Stimulated activated CD4-positive, alpha-beta T cell treated with anti-CD3 and anti-CD28 coated beads, TNF-alpha, amount 100 ng/mL, for 1 hour (primary cell): Measurements from ENCODE around the gene UBE2M.
"Not testable (repeated sequence)": the region's sequence is repeated elsewhere in the genome, so short reads cannot be mapped to it uniquely, and the experiment has no call there.

Experiments used
- DNase-seq, 3 donors: peaks; one replicate each; pipeline ENCODE4 v3.0.0-alpha.2; 2020; ENCODE audit warnings: low read depth in 3 of 3, low spot score in 1 of 3

UBE2M gene

DNA sequence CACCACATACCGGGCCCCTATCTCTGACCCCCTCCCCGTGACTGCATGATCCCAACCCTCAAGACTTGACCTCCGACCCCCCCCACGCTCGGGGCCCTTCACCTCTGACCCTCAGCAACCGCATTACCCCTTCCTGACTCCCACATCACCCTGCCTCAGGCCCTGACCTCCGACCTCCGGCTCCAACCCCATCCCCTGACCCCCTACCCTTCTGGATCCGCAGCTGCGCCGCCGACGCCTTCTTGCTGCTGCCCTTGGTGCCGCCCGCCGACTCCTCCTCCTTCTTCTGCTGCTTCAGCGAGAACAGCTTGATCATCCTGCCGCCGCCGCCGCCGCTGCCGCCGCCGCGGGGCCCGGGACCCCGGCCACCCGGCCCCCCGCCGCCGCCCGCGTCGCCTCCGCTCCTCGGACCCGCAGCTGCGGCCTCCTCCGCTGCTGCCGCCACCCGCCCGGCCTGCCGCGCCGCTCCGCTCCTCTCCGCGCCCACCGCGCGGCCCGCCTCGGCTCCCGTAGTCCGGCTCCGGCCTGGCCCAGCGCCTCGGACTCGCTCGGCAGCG, at the start of gene UBE2M:
Gene UBE2M, minus strand, starts transcription at position 546 of the 557 bp plus-strand sequence. Its CDS starts 230 bp downstream, at position 316.
- no peak for DNase-seq

DNA sequence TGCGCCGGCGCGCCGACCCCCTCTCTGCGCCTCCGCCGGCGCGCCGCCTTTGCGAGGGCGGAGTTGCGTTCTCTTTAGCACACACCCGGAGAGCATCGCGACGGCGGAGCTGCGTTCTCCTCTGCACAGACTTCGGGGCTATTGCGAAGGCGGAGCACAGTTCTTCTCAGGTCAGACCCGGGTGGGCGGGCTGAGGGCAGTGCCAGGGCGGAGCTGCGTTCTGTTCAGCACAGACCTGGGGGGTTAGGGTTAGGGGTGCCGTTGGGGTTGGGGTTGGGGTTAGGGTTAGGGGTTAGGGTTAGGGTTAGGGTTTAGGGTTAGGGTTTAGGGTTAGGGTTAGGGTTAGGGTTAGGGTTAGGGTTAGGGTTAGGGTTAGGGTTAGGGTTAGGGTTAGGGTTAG, 48.8 kb upstream of the UBE2M start:
- DNase-seq = not testable (repeated sequence)

DNA sequence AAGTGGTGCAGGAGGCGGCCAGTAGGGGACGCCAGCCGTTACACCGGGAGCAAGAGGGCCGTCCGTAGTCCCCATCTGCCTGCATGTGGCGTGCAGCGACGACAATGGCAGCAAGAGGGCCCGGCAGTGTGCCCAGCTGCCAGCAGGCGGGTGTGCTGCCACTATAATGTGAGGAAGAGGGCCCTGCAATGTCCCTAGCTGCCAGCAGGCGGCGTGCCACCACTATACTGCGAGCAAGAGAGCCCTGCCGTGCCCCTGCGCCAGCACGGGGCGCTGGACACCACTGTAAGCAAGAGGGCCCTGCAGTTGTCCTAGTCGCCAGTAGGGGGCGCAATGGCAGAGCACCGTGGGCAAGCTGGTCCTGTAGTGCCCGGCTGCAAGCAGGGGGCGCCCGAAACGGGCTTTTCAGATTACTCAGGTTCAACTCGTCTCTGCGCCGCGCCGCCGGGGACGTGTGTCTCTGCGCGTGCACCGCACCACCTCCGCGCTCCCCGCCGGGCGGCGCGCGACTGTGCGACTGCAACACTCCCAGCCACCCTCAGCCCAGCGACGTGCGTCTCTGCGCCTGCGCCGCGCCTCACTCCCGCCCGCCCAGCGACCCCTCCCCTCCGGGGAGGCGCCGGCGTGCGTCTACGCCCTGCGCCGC, 48.0 kb upstream of the UBE2M start:
- DNase-seq = not testable (repeated sequence)

DNA sequence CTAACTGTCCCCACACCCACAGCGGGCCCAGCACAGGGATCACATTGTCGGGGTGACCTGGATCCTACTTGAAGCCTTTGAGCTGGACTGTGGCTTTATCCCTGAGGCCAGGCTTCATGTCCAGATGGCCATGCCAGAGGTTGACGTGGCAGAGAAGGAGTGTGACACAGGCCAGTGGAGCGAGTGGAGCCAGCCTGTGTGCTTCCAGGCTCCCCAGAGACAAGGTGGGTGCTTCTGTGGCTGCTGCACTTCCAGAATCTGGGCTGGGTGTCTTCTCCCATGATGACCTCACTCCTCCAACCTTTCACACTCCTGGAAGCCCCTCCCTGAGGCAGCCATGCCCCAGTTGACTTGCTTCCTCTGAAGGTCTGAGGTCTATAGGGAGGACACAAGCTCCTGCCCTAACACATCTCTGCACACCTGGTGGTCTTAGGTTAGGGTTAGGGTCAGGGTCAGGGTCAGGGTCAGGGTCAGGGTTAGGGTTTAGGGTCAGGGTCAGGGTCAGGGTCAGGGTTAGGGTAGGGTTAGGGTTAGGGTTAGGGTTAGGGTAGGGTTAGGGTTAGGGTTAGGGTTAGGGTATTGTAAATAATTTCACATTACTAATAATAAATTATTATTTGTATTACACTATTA, 27.8 kb upstream of the UBE2M start:
- DNase-seq = no peak

DNA sequence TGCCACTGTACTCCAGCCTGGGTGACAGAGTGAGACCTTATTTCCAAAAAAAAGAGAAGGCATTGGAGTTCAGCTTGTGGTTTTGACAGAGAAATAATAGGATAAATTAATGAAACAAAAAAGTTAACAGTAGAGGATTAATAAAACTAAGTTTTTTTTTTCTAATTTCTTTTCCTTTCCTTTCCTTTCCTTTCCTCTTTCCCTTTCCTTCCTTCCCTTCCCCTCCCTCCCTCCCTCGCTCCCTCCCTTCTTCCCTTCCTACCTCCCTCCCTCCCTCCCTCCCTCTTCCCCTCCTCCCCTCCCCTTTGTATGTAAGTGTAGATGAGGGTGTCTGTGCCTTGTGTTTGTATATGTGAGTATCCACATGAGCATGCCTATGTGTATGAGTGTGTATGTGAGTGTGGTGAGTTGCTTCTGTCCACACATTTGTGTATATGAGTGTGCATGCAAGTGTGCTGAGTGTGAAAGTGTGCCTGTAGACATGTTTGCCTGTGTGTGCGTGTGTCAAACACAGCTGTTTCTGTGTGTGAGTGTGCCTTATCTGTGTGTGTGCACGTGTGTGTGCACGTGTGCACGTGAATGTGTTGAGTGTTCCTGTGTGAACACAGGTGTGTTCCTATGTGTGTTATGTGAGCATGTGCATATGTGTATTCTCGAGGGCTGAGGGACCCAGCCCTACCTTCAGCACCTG, 27.2 kb upstream of the UBE2M start:
- DNase-seq = no peak

DNA sequence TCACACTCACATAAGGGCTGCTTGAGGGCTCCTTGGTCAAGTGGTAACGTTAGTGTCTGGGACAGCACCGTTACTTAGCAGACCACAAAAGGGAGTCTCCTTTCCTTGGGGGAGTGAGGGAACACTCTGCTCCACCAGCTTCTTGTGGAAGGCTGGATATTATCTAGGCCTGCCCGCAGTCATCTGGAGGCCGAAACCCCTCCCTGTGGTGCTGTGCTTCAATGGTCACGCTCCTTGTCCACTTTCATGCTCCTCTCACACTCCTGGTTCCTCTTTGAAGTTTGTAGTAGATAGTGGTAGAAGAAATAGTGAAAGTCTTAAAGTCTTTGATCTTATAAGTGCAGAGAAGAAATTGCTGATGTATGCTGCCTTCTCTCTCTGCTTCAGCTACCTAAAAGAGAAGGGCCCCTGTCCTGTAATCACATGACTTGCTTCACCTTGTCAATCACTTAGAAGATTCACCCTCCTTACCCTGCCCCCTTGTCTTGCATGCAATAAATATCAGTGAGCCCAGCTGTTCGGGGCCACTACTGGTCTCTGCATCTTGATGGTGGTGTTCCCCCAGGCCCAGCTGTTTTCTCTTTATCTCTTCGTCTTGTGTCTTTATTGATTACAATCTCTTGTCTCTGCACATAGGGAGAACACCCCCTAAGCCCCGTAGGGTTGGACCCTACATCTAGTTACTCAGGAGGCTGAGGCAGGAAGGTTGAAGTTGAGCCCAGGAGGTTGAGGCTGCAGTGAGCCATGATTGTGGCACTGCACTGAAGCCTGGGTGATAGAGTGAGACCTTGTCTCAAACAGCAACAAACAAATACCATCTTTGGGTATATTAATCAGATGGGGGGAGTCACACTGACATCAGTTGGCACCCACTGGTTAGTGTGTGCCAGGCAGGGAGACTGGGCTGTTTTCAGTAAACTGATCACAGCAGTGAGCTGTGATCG, 26.4 kb upstream of the UBE2M start:
- DNase-seq = no peak

DNA sequence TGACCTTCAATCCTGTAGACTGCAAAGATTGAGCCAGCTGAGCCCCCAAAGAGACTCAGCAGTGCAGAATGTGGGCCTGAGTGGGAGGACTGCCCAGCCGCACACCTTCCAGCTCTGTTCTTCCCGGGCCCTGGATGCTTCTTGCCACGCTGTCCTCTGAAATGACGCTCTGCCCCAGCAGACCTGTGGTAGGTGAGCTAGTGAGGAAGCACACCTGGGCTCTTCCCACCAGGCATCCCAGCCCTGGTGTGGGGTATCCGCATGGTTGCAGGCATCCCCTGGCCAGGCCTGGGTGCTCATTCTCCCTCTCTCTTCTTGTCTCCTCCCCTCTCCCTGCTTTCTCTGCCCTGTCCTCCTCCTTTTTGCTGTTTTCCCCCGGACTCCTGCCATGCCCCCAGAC, 24.6 kb upstream of the UBE2M start:
- no peak for DNase-seq

DNA sequence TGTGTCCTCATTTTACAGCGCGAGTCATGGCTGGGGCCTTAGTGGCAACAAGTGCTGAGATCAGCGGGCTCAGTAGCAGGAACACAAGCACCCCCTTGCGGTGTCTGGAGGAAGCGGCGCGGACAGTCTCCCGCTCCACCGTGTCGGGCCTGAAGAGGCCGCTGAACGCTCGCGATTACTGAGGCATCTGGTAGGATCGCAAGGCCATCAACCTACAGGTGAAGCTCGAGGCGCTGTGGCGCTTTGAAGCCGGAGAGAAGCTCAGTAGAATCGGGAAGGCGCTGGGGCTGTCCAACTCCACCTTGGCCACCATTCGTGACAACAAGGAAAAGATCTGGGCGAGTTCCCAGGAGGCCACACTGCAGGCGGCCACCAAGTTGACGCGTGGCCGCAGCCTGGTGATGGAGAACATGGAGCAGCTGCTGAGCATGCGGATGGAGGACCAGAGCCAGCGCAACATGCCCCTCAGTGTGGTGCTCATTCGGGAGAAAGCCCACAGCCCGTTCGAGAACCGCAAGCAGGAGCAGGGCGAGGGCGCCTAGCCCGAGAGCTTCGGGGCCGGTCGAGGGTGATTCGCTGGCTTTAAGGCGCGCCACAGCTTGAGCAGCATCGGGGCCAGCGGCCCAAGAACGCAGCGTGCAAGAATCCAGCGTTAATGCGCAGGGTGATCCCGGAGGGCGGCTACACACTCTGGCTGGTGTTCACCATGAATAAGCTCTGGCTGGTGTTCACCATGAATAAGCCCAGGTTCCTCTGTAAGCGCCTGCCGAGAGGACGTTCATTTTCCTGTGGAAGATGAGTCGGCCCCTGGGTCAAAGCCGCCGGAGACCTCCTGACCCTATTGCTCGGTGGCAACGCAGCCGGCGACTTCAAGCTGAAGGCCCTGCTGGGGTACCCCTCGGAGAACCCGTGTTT, 23.1 kb upstream of the UBE2M start:
- peak; percentile 73 to 86 (median 76) for DNase-seq

DNA sequence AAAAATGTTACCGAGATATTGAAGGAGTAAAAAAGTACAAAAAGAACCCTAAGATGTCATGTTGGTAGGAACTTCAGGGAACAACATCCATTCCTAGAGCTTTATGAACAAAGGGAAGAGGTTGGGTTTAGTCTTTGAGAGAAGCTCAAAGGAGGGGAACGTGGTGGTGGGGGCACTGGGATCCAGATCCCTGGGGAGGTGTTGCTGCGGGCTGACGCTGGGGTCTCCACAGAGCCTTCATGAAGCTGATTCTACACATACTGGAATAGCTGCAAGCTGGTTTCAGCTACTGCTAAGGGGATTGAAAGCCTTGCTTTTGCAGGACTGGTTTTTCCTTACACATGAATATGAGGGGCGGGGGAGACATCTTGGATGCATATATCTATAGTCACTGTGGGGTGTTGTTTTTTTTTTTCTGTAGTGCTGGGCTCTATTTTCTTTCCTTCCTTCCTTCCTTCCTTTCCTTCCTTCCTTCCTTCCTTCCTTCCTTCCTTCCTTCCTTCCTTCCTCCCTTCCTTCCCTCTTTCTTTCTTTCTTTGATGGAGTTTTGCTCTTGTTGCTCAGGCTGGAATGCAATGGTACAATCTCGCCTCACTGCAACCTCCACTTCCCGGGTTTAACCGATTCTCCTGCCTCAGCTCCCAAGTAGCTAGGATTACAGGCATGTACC, 21.2 kb upstream of the UBE2M start:
- no peak for DNase-seq

DNA sequence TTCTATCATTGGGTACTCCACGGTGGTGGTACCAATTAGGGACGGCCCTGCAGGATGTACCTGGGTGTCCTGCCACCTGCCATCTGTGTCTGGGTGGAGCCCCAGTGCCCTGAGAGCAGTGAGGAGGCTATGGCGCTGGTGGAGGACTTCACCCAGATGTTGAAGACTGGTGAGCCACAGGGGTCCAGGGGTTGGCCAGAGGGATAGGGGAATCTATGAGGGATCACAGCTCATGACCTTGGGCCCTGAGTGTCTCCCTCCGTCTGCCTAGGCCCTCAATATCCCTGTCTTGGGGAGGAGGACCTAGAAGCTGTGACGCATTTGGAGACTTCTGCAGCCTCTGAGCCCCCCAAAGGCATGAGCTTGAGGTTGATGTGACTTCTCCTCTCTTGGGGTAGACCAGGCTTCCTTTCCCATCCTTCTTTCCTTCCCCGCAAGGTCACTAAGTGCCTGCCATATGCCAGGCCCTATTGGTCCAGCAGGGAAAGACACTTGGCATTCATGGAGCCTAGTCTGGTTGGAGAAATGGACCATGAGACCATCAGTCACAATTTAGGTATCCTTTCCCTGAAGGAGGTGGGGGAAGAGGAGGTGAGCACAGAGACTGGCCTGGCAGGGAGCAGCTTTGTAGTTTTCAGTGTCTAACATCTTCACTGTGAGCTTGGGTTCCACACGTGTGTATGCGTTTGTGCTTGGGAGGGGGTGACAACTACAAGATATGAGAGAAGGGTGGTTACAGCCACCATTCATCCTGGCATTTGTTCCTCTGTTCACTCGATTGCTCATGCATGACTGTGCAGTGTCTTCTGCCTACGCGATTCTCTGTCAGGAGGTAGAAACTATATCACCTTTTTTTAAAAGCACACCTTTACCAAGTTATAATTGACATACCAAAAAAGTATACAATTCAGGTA, 19.9 kb upstream of the UBE2M start:
- no peak for DNase-seq

DNA sequence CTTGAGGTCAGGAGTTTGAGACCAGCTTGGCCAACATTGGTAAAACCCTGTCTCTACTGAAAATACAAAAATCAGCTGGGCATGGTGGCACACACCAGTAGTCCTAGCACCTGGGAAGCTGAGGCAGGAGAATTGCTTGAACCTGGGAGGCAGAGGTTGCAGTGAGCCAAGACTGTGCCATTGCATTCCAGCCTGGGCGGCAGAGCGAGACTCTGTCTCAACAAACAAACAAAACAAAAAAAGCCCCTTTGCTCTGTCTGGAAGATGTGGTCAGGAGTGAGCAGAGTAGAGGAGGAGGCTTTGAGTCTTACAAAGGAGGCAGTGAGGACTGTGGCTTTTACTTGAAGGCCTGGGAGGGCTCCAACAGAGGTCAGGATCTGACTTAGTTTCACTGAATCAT, 19.2 kb upstream of the UBE2M start:
- DNase-seq = not testable (repeated sequence)

DNA sequence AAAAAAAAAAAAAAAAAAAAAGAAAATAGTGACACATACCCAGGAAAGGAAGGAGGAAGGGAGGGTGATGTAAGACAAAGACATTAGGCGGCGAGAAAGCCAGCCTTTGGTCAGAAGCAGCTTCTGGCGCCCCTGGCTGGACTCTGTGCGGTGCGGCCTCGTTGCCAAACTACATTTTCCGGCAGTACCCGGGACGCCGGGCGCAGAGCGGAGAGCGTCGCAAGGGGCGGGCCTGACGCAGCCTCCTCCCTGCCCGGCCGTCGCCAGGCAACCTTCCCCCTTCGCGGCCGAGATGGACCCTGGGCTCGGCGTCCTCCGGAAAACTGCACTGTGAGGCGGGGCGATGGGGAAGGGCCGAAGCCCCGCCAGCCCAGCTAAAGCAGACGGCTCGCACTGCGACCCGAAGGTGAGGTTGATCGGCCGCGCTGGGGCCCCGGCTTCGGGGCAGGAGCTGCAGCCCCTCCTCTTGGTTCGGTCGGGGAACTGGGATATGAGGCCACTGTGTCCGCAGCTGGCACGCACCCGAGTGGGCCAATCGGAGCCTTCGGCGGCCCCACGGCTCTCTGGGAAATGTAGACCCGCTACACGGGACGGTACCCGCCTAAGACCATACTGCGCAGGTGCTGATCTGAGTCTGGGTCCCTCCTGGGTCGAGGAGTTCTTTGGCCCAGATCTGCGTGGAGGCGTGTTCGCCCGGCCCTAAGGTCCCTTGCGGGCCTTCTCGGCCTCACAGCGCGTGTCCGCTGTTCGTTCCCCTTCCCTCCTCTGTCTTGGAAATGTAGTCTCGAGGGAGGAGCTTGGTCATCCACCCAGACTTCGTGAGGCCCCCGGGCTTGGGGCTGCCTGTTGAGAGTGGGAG, 17.0 kb upstream of the UBE2M start:
- DNase-seq = peak in 1 of 3 donors; percentile 59

DNA sequence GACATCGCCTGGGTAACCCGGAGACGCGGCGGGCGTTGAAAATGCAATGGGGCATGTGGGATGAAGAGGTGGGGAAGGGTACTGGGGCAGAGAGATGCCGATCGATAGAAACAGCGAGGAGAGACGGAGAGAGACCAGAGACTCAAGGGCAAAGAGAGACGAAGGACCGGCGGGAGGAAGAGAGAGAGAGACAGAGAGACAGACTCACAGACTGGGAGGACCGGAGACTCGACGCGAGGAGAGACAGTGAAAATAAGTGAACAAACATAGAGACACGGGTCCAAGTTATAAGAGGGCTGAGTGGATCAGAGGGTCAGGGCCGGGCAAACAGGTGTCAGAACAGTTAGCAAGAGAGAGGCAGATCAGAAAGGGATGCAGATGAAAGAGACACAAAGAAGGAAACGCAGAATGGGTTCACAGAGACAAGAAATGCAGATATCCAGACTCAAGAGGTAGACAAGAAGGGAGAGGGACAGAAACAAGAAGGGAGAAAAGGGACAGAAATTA, 15.3 kb upstream of the UBE2M start:
- no peak for DNase-seq

DNA sequence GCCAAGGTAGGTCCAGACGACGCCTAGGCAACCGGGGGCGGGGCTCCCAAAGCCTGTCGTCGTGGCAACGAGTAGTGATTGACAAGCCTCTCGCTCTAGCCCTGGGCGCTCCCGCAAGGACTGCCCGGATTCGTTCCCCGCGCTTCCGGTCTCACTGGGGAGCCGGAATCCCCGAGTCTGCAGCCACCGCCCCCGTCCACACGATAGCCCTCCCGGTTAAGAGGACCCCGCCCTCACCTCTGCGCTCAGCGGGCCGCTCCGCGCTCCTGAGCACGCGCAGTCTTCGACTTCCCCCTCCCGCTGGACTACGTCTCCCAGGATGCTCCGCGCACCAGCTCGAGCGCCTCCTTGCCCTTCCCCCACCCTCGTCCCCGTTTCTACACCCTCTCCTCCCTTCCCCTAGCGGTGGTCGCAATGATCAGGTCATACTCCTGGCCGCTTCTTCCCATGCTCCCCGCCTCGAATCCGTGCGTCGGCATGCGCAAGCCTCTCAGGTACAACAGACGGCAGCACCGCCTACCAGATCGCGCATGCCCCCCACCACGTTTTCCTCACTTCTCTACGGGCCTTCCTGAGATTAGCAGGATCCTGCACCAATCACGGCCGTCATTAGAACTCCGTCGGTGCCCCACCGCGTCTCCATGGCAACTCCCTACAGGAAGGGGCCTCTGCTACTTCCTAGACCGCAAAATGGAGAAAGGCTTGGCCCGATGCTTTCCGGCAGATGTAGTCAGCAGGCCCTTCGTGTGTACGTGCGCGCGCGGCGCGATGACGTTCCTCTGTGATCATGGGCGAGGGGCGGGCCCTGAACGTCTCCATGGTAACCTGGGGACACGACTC, 14.6 kb upstream of the UBE2M start, which contains the start of gene MZF1:
Gene MZF1, minus strand, starts transcription at position 518 of the 840 bp plus-strand sequence. CDS start 1,946 bp downstream, outside the sequence.
- peak; percentile 97 to 100 (median 99) for DNase-seq

DNA sequence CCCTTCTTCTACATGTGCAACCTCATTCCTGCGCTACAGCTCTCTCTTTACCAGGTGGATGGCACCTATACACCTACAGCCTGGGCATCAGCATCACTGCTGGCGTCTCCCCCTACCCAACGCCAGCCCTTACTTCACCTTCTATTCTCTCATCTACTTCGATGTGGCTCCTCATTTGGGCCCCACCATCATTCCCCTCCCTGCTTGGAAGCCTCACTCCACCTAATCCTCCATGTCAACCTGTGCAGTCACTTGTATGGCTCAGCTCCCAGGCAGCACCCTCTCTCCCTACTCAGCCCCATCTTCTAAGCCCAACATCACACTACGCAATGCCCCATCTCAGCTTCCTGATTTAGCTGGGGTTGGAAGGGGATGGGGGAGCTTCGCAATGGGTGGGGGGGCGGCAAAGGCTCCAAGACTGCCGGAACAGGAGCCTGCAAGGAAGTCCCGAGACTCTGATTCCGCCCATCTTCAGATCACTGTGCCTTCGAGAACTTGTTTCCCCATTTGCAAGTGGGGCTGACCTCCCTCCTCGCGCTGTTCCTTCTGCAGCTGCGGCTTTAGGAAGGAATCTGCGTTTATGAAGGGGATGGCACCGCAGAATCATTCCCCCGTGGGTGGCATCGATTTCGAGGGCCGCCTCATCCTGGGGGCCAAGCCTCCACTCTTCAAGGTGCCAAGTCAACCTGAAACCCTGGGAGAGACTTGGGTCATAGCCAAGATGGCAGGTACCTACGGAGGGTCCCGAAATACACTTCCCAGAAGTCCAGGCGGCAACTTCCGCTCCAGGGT, 13.8 kb upstream of the UBE2M start:
- DNase-seq = no peak
